GM18505 (cell line): ENCODE data around the gene ALKBH8.
"Not testable (repeated sequence)": the region's sequence is repeated elsewhere in the genome, so short reads cannot be mapped to it uniquely, and the experiment has no call there.

Experiments
- ATAC-seq: cut with Tn5 transposase; IDR thresholded peaks from one replicate; pipeline ENCODE4 v1.9.1; 2021; ENCODE audit not compliant: unreplicated experiment
- POLR2A ChIP-seq: IDR thresholded peaks from 4 replicates; pipeline ENCODE4 v1.6.1; 2011; ENCODE audit warnings: borderline replicate concordance; ENCODE audit not compliant: insufficient read depth, insufficient read length; ENCODE audit errors: extremely low read depth

ALKBH8 gene

GRCh38 chr11:107564877-107565218 is 687 bp downstream of the ALKBH8 start:
- no peak for TF ChIP-seq POLR2A
- peak; percentile 5 for ATAC-seq

- ATAC-seq = no peak
- TF ChIP-seq POLR2A = no peak
Observed at GRCh38 chr11:107563702-107564101, 1.8 kb downstream of the ALKBH8 start.

GRCh38 chr11:107562647-107563208 is 2.8 kb downstream of the ALKBH8 start:
- ATAC-seq = no peak
- no peak for TF ChIP-seq POLR2A

GRCh38 chr11:107561688-107562087 is 3.8 kb downstream of the ALKBH8 start:
- no peak for TF ChIP-seq POLR2A
- ATAC-seq = no peak

GRCh38 chr11:107550304-107550703 is 15.2 kb downstream of the ALKBH8 start:
- no peak for ATAC-seq
- TF ChIP-seq POLR2A = no peak

- no peak for TF ChIP-seq POLR2A
- ATAC-seq = no peak
Observed at GRCh38 chr11:107549954-107550285, 15.6 kb downstream of the ALKBH8 start.

GRCh38 chr11:107549253-107549953 is 16.1 kb downstream of the ALKBH8 start:
- TF ChIP-seq POLR2A = no peak
- ATAC-seq = no peak

- no peak for TF ChIP-seq POLR2A
- no peak for ATAC-seq
Observed at GRCh38 chr11:107547961-107548360, 17.6 kb downstream of the ALKBH8 start.

GRCh38 chr11:107545101-107545514 is 20.4 kb downstream of the ALKBH8 start:
- no peak for TF ChIP-seq POLR2A
- no peak for ATAC-seq

GRCh38 chr11:107538821-107539220 is 26.7 kb downstream of the ALKBH8 start:
- no peak for ATAC-seq
- no peak for TF ChIP-seq POLR2A

GRCh38 chr11:107538239-107538638 is 27.3 kb downstream of the ALKBH8 start:
- ATAC-seq = no peak
- no peak for TF ChIP-seq POLR2A

- ATAC-seq = not testable (repeated sequence)
Observed at GRCh38 chr11:107537155-107537554, 28.4 kb downstream of the ALKBH8 start.

GRCh38 chr11:107526197-107526596 is 39.3 kb downstream of the ALKBH8 start:
- no peak for TF ChIP-seq POLR2A
- ATAC-seq = no peak

GRCh38 chr11:107508858-107509244 is 56.7 kb downstream of the ALKBH8 start:
- TF ChIP-seq POLR2A = no peak
- ATAC-seq = no peak
